Measurements from ENCODE around the gene AARS2.

The AARS2 gene

GRCh38 chr6:44272999-44273566 lies 40.1 kb downstream of the AARS2 start:
- Mint-ChIP-seq H3K4me1 (peaks cover 18% of the 10 kb centered on the region), H3K36me3 (no peaks in the 10 kb centered on the region), H3K9me3 (no peaks in the 10 kb centered on the region), H3K4me3 (no peak overlapping the region), H3K27ac (no peak overlapping the region), H3K27me3 (peaks cover 96% of the 10 kb centered on the region)
- DNase-seq: no peak
- CTCF ChIA-PET: interaction anchor here (1.6 kb wide), 1 partner anchor 32 kb away, joined by 5 read pairs; no protein-coding TSS in a partner anchor

- H3K4me1 Mint-ChIP-seq: peaks cover 22% of the 10 kb centered on the region
- H3K27me3 Mint-ChIP-seq: peaks cover 93% of the 10 kb centered on the region
- no peaks in the 10 kb centered on the region for H3K9me3 Mint-ChIP-seq
- no peak overlapping the region for H3K4me3 Mint-ChIP-seq
- H3K36me3 Mint-ChIP-seq: no peaks in the 10 kb centered on the region
- no peak for DNase-seq
- CTCF ChIA-PET: no interaction called here
- H3K27ac Mint-ChIP-seq: no peak overlapping the region
Measured at GRCh38 chr6:44272529-44272928, 40.6 kb downstream of the AARS2 start.

GRCh38 chr6:44271914-44272313 lies 41.2 kb downstream of the AARS2 start:
- H3K36me3 Mint-ChIP-seq: no peaks in the 10 kb centered on the region
- H3K4me3 Mint-ChIP-seq: no peak overlapping the region
- peaks cover 25% of the 10 kb centered on the region for H3K4me1 Mint-ChIP-seq
- H3K27ac Mint-ChIP-seq: no peak overlapping the region
- peaks cover 90% of the 10 kb centered on the region for H3K27me3 Mint-ChIP-seq
- no peaks in the 10 kb centered on the region for H3K9me3 Mint-ChIP-seq
- CTCF ChIA-PET: interaction anchor here (6.7 kb wide), 1 partner anchor 32 kb away, joined by 83 read pairs; no protein-coding TSS in a partner anchor
- no peak for DNase-seq

GRCh38 chr6:44271406-44271723 lies 41.8 kb downstream of the AARS2 start:
- no peak for DNase-seq
- H3K9me3 Mint-ChIP-seq: no peaks in the 10 kb centered on the region
- no peak overlapping the region for H3K27ac Mint-ChIP-seq
- H3K4me1 Mint-ChIP-seq: peaks cover 28% of the 10 kb centered on the region
- peaks cover 90% of the 10 kb centered on the region for H3K27me3 Mint-ChIP-seq
- peak overlapping the region; percentile 47 for H3K4me3 Mint-ChIP-seq
- H3K36me3 Mint-ChIP-seq: no peaks in the 10 kb centered on the region
- CTCF ChIA-PET: interaction anchor here (6.7 kb wide), 1 partner anchor 32 kb away, joined by 83 read pairs; no protein-coding TSS in a partner anchor

GRCh38 chr6:44270526-44271405 lies 42.4 kb downstream of the AARS2 start:
- no peak overlapping the region for H3K27ac Mint-ChIP-seq
- no peaks in the 10 kb centered on the region for H3K9me3 Mint-ChIP-seq
- CTCF ChIA-PET: interaction anchor here (1.6 to 6.7 kb wide), 2 partner anchors 33 to 42 kb away, joined by 5 to 83 read pairs; partner anchors contain the start of gene AARS2

DNA sequence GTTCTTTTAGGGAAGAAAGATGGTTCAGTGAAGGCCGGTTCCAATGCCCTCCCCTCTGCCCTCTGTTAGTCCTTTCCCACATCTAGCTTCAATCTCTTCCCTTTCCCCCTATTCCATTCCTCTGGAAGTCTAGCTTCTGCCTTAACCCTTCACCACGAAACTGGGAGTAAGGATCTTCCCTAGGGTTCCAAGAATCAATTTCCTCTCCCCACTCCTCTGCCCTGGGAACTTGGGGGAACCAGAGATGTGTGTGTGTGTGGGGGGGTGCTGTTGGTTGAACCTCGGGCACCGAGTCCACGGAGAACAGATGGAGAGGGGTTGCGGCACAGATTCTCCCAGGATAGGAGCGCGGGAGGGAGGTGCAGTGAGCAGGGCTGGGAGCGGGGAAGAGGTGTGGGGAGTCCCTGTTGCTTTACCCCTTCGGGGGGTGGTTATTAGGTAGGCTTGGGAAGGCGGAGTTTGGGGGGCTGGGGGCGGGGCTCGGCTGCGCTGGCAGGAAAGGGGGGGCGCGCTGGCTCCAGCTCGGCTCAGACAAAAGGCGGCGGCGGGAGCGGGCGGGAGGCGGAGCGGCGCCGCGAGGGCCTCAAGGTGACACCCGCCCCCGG lies 43.1 kb downstream of the AARS2 start, which contains the start of gene TMEM151B:
TMEM151B (plus strand) TSS at position 530 of the 605 bp plus-strand sequence. CDS start 293 bp downstream, outside the sequence.
- Mint-ChIP-seq H3K9me3 (no peaks in the 10 kb centered on the region), H3K27me3 (peaks cover 78% of the 10 kb centered on the region), H3K27ac (peak within 1 kb of the TSS; percentile 24), H3K4me3 (peak within 1 kb of the TSS; percentile 49), H3K4me1 (peaks cover 35% of the 10 kb centered on the region), H3K36me3 (peaks cover 1% of the 10 kb centered on the region)
- CTCF ChIA-PET: interaction anchor here (1.5 to 6.7 kb wide), 5 partner anchors 34 to 73 kb away, joined by 4 to 83 read pairs (median 8); partner anchors contain the start of genes AARS2 and SPATS1
- peak; percentile 30 for DNase-seq

More at GRCh38 chr6:44270526-44271405, 42.4 kb downstream of the AARS2 start:
- H3K36me3 Mint-ChIP-seq: no peaks in the 10 kb centered on the region
- peak overlapping the region; percentile 47 for H3K4me3 Mint-ChIP-seq
- H3K4me1 Mint-ChIP-seq: peaks cover 33% of the 10 kb centered on the region
- peak; percentile 42 for DNase-seq
- H3K27me3 Mint-ChIP-seq: peaks cover 86% of the 10 kb centered on the region

DNA sequence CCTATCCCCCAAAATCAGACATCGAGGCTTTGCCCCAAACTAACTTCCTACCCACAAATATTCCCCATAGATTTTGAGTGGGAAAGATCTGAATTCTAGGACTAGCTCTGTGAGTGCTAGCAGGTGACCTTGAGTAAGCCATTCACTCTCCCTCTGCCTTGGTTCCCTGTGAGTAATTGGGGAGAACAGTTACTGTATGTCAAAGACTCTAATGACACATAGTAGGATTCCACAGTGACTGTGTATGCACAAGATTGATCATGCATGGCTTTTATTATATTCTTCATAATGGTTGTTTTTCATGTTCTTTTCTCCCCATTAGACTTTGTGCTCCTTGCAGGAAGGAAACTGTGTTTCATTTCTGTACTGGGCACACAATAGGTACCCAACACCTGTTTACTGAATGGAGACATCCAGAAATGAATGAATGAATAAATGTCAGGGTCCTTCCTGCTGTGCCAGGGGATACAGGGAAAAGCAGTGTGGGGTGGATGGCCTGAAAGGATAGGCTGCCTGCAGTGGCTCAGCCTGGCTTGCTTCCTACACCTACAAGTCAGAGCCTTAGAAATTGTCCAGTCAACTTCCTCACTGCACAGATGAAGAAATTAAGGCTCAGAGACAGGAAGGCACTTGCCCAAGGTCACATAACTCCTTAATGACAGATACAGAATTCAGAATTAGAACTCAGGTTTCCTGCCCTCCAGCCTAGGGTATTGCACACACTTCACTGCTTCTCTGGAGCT lies 43.8 kb downstream of the AARS2 start:
- H3K36me3 Mint-ChIP-seq: peaks cover 2% of the 10 kb centered on the region
- H3K9me3 Mint-ChIP-seq: no peaks in the 10 kb centered on the region
- no peak for DNase-seq
- CTCF ChIA-PET: interaction anchor here (0.8 to 6.7 kb wide), 18 partner anchors 8 to 189 kb away, joined by 3 to 105 read pairs (median 6); partner anchors contain the start of genes AARS2, SLC35B2 and SPATS1
- peaks cover 37% of the 10 kb centered on the region for H3K4me1 Mint-ChIP-seq
- H3K27ac Mint-ChIP-seq: peak overlapping the region; percentile 24
- peaks cover 72% of the 10 kb centered on the region for H3K27me3 Mint-ChIP-seq
- H3K4me3 Mint-ChIP-seq: peak overlapping the region; percentile 49

- Mint-ChIP-seq H3K9me3 (no peaks in the 10 kb centered on the region), H3K27me3 (peaks cover 60% of the 10 kb centered on the region), H3K4me3 (no peak overlapping the region), H3K36me3 (peaks cover 8% of the 10 kb centered on the region), H3K27ac (no peak overlapping the region), H3K4me1 (peaks cover 49% of the 10 kb centered on the region)
- DNase-seq: peak; percentile 77
- CTCF ChIA-PET: interaction anchor here (0.7 to 6.7 kb wide), 30 partner anchors 9 to 232 kb away, joined by 3 to 105 read pairs (median 4); partner anchors contain the start of genes AARS2, SLC35B2 and SPATS1
Measured at GRCh38 chr6:44268095-44268628, 45.0 kb downstream of the AARS2 start.

- H3K36me3 Mint-ChIP-seq: peaks cover 9% of the 10 kb centered on the region
- H3K27ac Mint-ChIP-seq: no peak overlapping the region
- H3K4me1 Mint-ChIP-seq: peaks cover 58% of the 10 kb centered on the region
- no peak overlapping the region for H3K4me3 Mint-ChIP-seq
- peaks cover 51% of the 10 kb centered on the region for H3K27me3 Mint-ChIP-seq
- CTCF ChIA-PET: interaction anchor here (0.7 to 6.7 kb wide), 19 partner anchors 10 to 1165 kb away, joined by 3 to 105 read pairs (median 4); partner anchors contain the start of genes AARS2 and SPATS1
- H3K9me3 Mint-ChIP-seq: no peaks in the 10 kb centered on the region
- DNase-seq: no peak
Measured at GRCh38 chr6:44267252-44267651, 45.9 kb downstream of the AARS2 start.

DNA sequence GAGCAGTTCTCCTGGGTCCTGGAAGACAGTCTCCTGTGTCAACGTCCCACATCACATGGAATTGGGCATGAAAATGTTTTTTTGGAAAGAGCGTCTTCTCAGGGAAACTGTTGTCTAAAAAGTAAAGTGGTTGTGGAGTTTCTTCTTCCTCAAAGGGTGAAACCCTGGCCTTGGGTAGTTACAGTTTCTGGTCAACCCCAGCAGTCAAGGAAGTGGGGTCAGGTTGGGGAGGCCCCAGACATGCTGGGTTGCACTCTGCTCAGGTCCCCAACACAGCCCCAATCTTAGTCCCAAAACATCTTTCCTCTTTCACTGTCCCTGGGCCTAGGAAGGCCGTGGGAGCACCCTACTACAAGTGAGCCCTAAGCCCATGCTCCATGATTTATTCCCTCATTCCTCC lies 46.8 kb downstream of the AARS2 start:
- H3K27ac Mint-ChIP-seq: no peak overlapping the region
- no peaks in the 10 kb centered on the region for H3K9me3 Mint-ChIP-seq
- H3K4me3 Mint-ChIP-seq: peak overlapping the region; percentile 85
- CTCF ChIA-PET: interaction anchor here (0.7 to 6.7 kb wide), 11 partner anchors 32 to 1164 kb away, joined by 3 to 105 read pairs (median 4); partner anchors contain the start of genes AARS2 and SPATS1
- no peak for DNase-seq
- H3K4me1 Mint-ChIP-seq: peaks cover 62% of the 10 kb centered on the region
- peaks cover 9% of the 10 kb centered on the region for H3K36me3 Mint-ChIP-seq
- peaks cover 42% of the 10 kb centered on the region for H3K27me3 Mint-ChIP-seq

- Mint-ChIP-seq H3K4me1 (peaks cover 62% of the 10 kb centered on the region), H3K27me3 (peaks cover 36% of the 10 kb centered on the region), H3K4me3 (peak overlapping the region; percentile 85), H3K9me3 (no peaks in the 10 kb centered on the region), H3K36me3 (peaks cover 13% of the 10 kb centered on the region), H3K27ac (peak overlapping the region; percentile 83)
- DNase-seq: no peak
- CTCF ChIA-PET: interaction anchor here (2.1 to 6.7 kb wide), 3 partner anchors 32 to 72 kb away, joined by 5 to 105 read pairs (median 83); no protein-coding TSS in a partner anchor
Measured at GRCh38 chr6:44265722-44266233, 47.4 kb downstream of the AARS2 start.

DNA sequence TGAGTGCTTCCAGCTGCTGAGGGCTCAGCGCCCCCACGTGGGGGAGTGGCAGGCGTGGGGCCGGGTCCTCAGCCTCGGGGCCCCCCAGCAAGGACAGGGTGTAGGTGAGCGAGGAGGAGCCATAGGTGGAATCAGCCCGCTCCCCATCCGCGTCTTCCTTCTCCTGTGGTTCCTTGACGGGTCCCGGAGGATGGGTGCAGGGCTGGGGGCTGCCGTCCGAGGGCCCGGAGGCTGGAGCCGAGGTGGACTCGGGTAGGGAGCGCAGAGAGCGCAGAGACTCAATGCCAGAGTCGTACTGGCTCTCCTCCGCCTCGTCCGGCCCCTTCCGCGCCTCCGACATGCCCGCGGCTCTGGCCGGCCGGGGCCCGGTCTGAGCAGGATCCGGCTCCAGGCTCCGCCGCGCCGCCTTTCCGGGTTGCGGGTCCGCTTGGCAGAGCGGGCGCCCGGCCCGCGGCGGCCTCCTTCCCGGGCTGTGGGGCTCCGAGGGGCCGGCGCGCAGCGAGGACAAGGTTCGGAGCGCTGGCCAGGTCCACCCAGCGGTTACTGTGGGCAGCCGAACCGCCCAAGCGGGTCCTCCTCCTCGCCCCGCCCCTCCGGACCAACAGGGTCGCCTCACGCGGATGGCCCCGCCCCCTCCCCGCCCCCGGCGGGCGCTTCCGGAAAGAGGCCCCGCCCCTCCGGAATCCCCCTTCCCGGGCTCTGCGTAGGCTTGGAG lies 48.0 kb downstream of the AARS2 start, which contains the start of gene NFKBIE:
NFKBIE (minus strand) TSS at position 545 of the 715 bp plus-strand sequence; CDS start at position 340, 205 bp downstream.
- CTCF ChIA-PET: interaction anchor here (0.8 to 4.1 kb wide), 9 partner anchors 13 to 92 kb away, joined by 3 to 105 read pairs (median 4); partner anchors contain the start of genes AARS2 and SLC29A1
- Mint-ChIP-seq H3K4me3 (peak within 1 kb of the TSS; percentile 85), H3K27ac (peak within 1 kb of the TSS; percentile 93), H3K27me3 (peaks cover 33% of the 10 kb centered on the region), H3K4me1 (peaks cover 62% of the 10 kb centered on the region), H3K9me3 (no peaks in the 10 kb centered on the region), H3K36me3 (peaks cover 13% of the 10 kb centered on the region)
- peak; percentile 94 for DNase-seq

Measured in activated naive CD4-positive, alpha-beta T cell treated with anti-CD3 and anti-CD28 coated beads, Interleukin-2, amount 10 ng/mL, durations not matched to agents 7 days and 5 days (primary cell).